NOMO-1 treated with DMSO at 0.1 percent for 48 hours (cell line): ENCODE results near the gene PPP6R2.

ENCODE experiments used
- DNase-seq: peaks from one replicate; lab custom pipeline; 2025; ENCODE audit not compliant: unreplicated experiment; lab: John Stamatoyannopoulos, UW

PPP6R2 gene

GRCh38 chr22:50305923-50306566, 37.1 kb upstream of the PPP6R2 start:
- DNase-seq = peak; percentile 76

GRCh38 chr22:50306753-50307749, 36.1 kb upstream of the PPP6R2 start, which contains the start of gene PLXNB2:
Gene PLXNB2, minus strand, starts transcription at chr22:50307646. Its CDS starts 17,062 bp downstream, at chr22:50290584.
- peak; percentile 83 for DNase-seq

GRCh38 chr22:50307890-50308596, 35.1 kb upstream of the PPP6R2 start:
- no peak for DNase-seq

- DNase-seq = peak; percentile 44
Measured at GRCh38 chr22:50308597-50308935, 34.6 kb upstream of the PPP6R2 start.

- no peak for DNase-seq
Measured at GRCh38 chr22:50308986-50309600, 34.0 kb upstream of the PPP6R2 start.

- no peak for DNase-seq
Measured at GRCh38 chr22:50309601-50309991, 33.5 kb upstream of the PPP6R2 start.

- DNase-seq = no peak
Measured at GRCh38 chr22:50310031-50310722, 33.0 kb upstream of the PPP6R2 start.

- no peak for DNase-seq
Measured at GRCh38 chr22:50310949-50311444, 32.1 kb upstream of the PPP6R2 start.

- no peak for DNase-seq
Measured at GRCh38 chr22:50311606-50312351, 31.3 kb upstream of the PPP6R2 start.

GRCh38 chr22:50312371-50312770, 30.8 kb upstream of the PPP6R2 start:
- no peak for DNase-seq

- DNase-seq = no peak
Measured at GRCh38 chr22:50313021-50313420, 30.1 kb upstream of the PPP6R2 start.

GRCh38 chr22:50313600-50313999, 29.5 kb upstream of the PPP6R2 start:
- DNase-seq = no peak

- no peak for DNase-seq
Measured at GRCh38 chr22:50314081-50314454, 29.1 kb upstream of the PPP6R2 start.

GRCh38 chr22:50314455-50315288, 28.5 kb upstream of the PPP6R2 start:
- DNase-seq = peak; percentile 91

- no peak for DNase-seq
Measured at GRCh38 chr22:50315289-50316113, 27.6 kb upstream of the PPP6R2 start.

GRCh38 chr22:50316114-50317065, 26.7 kb upstream of the PPP6R2 start:
- no peak for DNase-seq

- DNase-seq = no peak
Measured at GRCh38 chr22:50317178-50317577, 25.9 kb upstream of the PPP6R2 start.
